ENCODE measurements around the gene KLK7.

The KLK7 gene

DNA sequence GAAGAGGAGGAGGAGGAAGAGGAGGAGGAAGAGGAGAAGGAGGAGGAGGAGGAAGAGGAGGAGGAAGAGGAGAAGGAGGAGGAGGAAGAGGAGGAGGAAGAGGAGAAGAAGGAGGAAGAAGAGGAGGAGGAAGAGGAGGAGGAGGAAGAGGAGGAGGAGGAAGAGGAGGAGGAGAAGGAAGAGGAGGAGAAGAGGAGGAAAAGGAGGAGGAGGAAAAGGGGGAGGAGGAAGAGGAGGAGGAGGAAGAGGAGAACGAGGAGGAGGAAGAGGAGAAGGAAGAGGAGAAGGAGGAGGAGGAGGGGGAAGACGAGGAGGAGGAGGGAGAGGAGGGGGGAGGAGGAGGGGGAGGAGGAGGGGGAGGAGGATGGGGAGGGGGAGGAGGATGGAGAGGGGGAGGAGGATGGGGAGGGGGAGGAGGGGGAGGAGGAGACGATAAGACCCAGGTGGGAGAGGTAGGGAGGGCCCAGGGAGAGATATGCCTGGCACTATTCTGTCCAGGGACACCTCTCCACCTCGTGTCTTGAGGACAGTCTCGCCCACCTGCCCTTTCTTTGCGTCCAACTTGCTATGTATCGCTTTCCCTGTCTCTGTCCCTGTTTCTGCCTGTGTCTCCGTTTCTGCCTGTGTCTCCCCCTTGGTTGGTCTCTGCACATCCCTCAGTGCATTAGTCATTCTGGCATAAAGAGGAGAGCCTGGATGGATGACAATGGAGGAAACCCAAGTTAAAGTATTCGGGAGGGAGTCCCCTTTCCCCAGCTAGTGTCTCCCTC is 23.8 kb downstream of the KLK7 start:
- no peak for TF ChIP-seq CTCF (IDR thresholded peaks at IDR 0.05; ENCODE audit: low read depth, low read length)
- Histone ChIP-seq H3K27me3 (peaks cover 28% of the 10 kb centered on the region), H3K9me3 (no peaks in the 10 kb centered on the region), H3K4me3 (ENCODE audit: low read depth, low read length) (no peak overlapping the region), H3K36me3 (no peaks in the 10 kb centered on the region), H3K4me1 (no peaks in the 10 kb centered on the region)
- no peak for DNase-seq

DNA sequence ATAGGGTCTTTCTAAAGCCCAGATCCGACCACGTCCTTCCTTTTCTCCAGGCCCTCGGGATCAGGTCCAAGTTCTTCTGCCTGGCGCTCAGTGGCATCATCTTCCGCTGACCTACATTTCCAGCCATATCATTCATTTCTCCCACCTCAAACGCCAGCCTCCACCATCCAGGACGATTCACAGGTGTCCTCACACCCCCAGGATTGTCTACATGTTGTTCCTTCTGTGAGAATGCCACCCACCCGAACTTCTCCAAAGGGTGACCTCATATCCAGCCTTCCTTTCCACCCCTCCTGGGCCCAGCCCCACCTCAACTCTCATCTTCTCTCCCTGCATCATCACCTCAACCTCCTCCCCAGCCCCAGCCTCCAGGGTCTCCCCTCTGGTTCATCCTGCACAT is 26.1 kb downstream of the KLK7 start:
- Histone ChIP-seq H3K9me3 (no peaks in the 10 kb centered on the region), H3K4me1 (no peaks in the 10 kb centered on the region), H3K4me3 (ENCODE audit: low read depth, low read length) (no peak overlapping the region), H3K27me3 (peaks cover 32% of the 10 kb centered on the region), H3K36me3 (no peaks in the 10 kb centered on the region)
- TF ChIP-seq CTCF (IDR thresholded peaks at IDR 0.05; ENCODE audit: low read depth, low read length) = no peak
- DNase-seq = no peak

- no peaks in the 10 kb centered on the region for H3K4me1 ChIP-seq
- H3K36me3 ChIP-seq = no peaks in the 10 kb centered on the region
- DNase-seq = no peak
- H3K4me3 ChIP-seq (ENCODE audit: low read depth, low read length) = no peak within 1 kb of the TSS
- no peaks in the 10 kb centered on the region for H3K9me3 ChIP-seq
- H3K27me3 ChIP-seq = peaks cover 26% of the 10 kb centered on the region
- TF ChIP-seq CTCF (IDR thresholded peaks at IDR 0.05; ENCODE audit: low read depth, low read length) = no peak
These were observed 30.8 kb downstream of the KLK7 start, which contains the start of gene KLK5 for GRCh38 chr19:50952910-50953309. Gene KLK5 (minus strand): TSS chr19:50953038. CDS start chr19:50952657, 381 bp downstream.

DNA sequence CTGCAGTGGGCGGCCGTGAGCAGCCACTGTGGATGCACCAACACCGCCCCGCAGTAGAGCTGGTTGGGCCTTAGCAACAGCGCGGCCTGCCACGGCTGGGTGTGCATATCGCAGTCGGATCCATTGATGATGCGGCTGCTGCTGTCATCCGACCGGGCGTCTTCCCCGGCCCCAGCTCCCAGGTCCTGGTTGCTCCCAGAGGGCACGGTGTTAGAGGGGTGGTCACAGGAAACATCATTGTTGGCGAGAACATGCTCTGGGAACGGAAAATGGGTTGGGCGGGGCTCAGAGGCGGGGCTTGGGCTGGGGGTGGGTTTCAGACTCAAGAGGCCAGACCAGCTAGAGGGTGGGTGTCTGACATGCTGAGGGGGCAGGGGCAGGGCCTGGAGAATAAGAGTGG is 33.9 kb downstream of the KLK7 start:
- DNase-seq = no peak
- TF ChIP-seq CTCF (IDR thresholded peaks at IDR 0.05; ENCODE audit: low read depth, low read length) = no peak
- Histone ChIP-seq H3K9me3 (no peaks in the 10 kb centered on the region), H3K36me3 (no peaks in the 10 kb centered on the region), H3K4me1 (no peaks in the 10 kb centered on the region), H3K4me3 (ENCODE audit: low read depth, low read length) (no peak overlapping the region), H3K27me3 (peaks cover 4% of the 10 kb centered on the region; the same call in 1 of the 2 replicates)

DNA sequence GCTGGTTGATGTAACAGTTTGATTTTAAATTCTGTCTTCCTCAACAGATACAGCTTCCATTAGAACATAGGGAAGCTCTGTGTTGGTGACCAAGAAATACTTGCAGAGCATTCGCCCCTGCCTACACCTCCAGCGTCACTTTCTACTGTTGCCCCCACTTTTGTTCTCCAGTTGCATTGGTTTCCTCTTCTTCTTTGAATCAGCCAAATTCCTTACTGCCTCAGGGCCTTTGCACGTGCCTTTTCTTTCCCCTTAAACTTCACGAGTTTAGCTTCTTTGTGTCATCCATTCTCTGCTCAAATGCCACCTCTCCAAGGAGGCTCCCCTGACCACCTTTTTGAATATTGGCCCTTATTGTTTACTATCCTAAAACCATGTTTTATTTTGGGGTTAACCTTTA is 36.6 kb downstream of the KLK7 start:
- no peaks in the 10 kb centered on the region for H3K4me1 ChIP-seq
- no peak for TF ChIP-seq CTCF (IDR thresholded peaks at IDR 0.05; ENCODE audit: low read depth, low read length)
- DNase-seq = no peak

GRCh38 chr19:50944795-50945194 is 38.9 kb downstream of the KLK7 start:
- Histone ChIP-seq H3K27me3 (no peaks in the 10 kb centered on the region), H3K36me3 (no peaks in the 10 kb centered on the region), H3K9me3 (no peaks in the 10 kb centered on the region), H3K4me1 (no peaks in the 10 kb centered on the region), H3K4me3 (ENCODE audit: low read depth, low read length) (no peak overlapping the region)
- no peak for DNase-seq
- no peak for TF ChIP-seq CTCF (IDR thresholded peaks at IDR 0.05; ENCODE audit: low read depth, low read length)

More for the DNA sequence above, 36.6 kb downstream of the KLK7 start:
- H3K9me3 ChIP-seq = no peaks in the 10 kb centered on the region
- H3K36me3 ChIP-seq = no peaks in the 10 kb centered on the region
- H3K4me3 ChIP-seq (ENCODE audit: low read depth, low read length) = no peak overlapping the region
- H3K27me3 ChIP-seq = no peaks in the 10 kb centered on the region

Data from BE2C (cell line).